NT2/D1 (cell line): ENCODE data around the gene OR2J2.
"Not testable (repeated sequence)": the region's sequence is repeated elsewhere in the genome, so short reads cannot be mapped to it uniquely, and the experiment has no call there.

ENCODE experiments used
- SUZ12 ChIP-seq: IDR thresholded peaks from 2 replicates; pipeline ENCODE4 v1.6.1; 2011; ENCODE audit not compliant: insufficient read length, insufficient read depth; ENCODE audit errors: extremely low read depth
- YY1 ChIP-seq: IDR thresholded peaks from 2 replicates; pipeline ENCODE4 v1.6.1; 2011; ENCODE audit not compliant: insufficient read length, insufficient read depth
- ZNF274 ChIP-seq: IDR thresholded peaks from 2 replicates; pipeline ENCODE4 v1.6.1; 2011; ENCODE audit warnings: mild to moderate bottlenecking, low read depth, low read length

DNA sequence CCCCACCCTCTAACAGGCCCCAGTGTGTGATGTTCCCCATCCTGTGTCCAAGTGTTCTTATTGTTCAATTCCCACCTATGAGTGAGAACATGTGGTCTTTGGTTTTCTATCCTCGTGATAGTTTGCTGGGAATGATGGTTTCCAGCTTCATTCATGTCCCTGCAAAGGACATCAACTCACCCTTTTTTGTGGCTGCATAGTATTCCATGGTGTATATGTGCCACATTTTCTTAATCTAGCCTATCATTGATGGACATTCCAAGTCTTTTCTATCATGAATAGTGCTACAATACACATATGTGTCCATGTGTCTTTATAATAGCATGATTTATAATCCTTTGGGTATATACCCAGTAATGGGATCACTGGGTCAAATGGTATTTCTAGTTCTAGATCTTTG lies 15.5 kb upstream of the OR2J2 start:
- TF ChIP-seq ZNF274, YY1, SUZ12: not testable (repeated sequence)
